T-cell (primary cell): ENCODE measurements around the gene MN1. TPM values are rescaled to one million over a fixed set of nuclear protein-coding genes. Genes with fewer than 3 reads are reported as not detected.

Experiments
- ATAC-seq, 4 experiments: fragments of 200-7000 bp in 3 of 4; fragments of 150-1000 bp in 1 of 4; cut with Tn5 transposase; replicated peaks in 1 of 4; 1 replicate in 3 of 4; 2 replicates in 1 of 4; pipeline ENCODE4 v1.10.0; 2021; ENCODE audit warnings: moderate library complexity in 3 of 4, mild to moderate bottlenecking in 2 of 4, moderate number of reproducible peaks in 1 of 4
- CTCF ChIA-PET, 2 donors: fragments of 300-600 bp; sonication (Branson Sonifier 250); formaldehyde crosslinking; loops; one replicate each; lab custom pipeline; 2022; ENCODE audit warnings: antibody characterized with exemption in 2 of 2; lab: Charles Lee
- POLR2A ChIA-PET, 2 donors: fragments of 300-600 bp; sonication (Branson Sonifier 250); formaldehyde crosslinking; loops; one replicate each; lab custom pipeline; 2022; ENCODE audit warnings: antibody characterized with exemption in 2 of 2; lab: Charles Lee
- DNase-seq, 35 experiments: peaks; one replicate each; pipeline versions ENCODE4 v3.0.0 to v3.0.0-alpha.2; 2013 to 2023
- H3K27ac ChIP-seq: one replicate; pipeline ENCODE4 v1.5.1; 2013; ENCODE audit warnings: low read length
- H3K27me3 ChIP-seq, 2 experiments: replicated peaks in 1 of 2; 1 replicate in 1 of 2; 2 replicates in 1 of 2; pipeline versions ENCODE4 v1.6.1 to v1.7.0; 2013; ENCODE audit warnings: low read length in 1 of 2, mixed read lengths in 1 of 2; ENCODE audit not compliant: control insufficient read depth in 2 of 2, insufficient read depth in 2 of 2; ENCODE audit errors: extremely low read depth in 1 of 2
- H3K36me3 ChIP-seq, 2 donors: 1 replicate in 1 of 2; 2 replicates in 1 of 2; pipeline versions ENCODE4 v1.6.1 to v1.7.0; 2013; ENCODE audit warnings: low read length in 1 of 2; ENCODE audit not compliant: control insufficient read depth in 2 of 2, insufficient read depth in 1 of 2; ENCODE audit errors: extremely low read depth in 1 of 2
- H3K4me1 ChIP-seq, 2 experiments: 1 replicate in 1 of 2; 2 replicates in 1 of 2; pipeline versions ENCODE4 v1.6.1 to v1.7.0; 2013; ENCODE audit warnings: low read length in 2 of 2, mixed read lengths in 1 of 2; ENCODE audit not compliant: insufficient read depth in 2 of 2, control insufficient read depth in 1 of 2; ENCODE audit errors: extremely low read depth in 1 of 2
- H3K4me3 ChIP-seq, 2 donors: 1 replicate in 1 of 2; 2 replicates in 1 of 2; pipeline versions ENCODE4 v1.5.1 to v1.7.0; 2013; ENCODE audit warnings: mild to moderate bottlenecking in 2 of 2, low read length in 1 of 2, moderate library complexity in 1 of 2; ENCODE audit not compliant: control insufficient read depth in 1 of 2; ENCODE audit errors: extremely low read depth in 1 of 2
- H3K9me3 ChIP-seq: 2 replicates; pipeline ENCODE4 v1.7.0; 2013
- H3K27ac Mint-ChIP-seq, 2 donors: one replicate each; pipeline ENCODE4 v1.8.0; 2020 to 2021; ENCODE audit warnings: mild to moderate bottlenecking in 2 of 2, mixed read lengths in 2 of 2
- H3K27me3 Mint-ChIP-seq, 2 donors: one replicate each; pipeline ENCODE4 v1.8.0; 2021 to 2022; ENCODE audit warnings: mixed read lengths in 2 of 2
- H3K36me3 Mint-ChIP-seq: one replicate; pipeline ENCODE4 v1.8.0; 2021; ENCODE audit warnings: mixed read lengths
- H3K4me1 Mint-ChIP-seq, 3 donors: one replicate each; pipeline ENCODE4 v1.8.0; 2020 to 2022; ENCODE audit warnings: mixed read lengths in 3 of 3, mild to moderate bottlenecking in 1 of 3
- H3K4me3 Mint-ChIP-seq, 3 donors: one replicate each; pipeline ENCODE4 v1.8.0; 2020 to 2022; ENCODE audit warnings: mild to moderate bottlenecking in 3 of 3, mixed read lengths in 3 of 3, moderate library complexity in 3 of 3
- H3K9me3 Mint-ChIP-seq, 3 donors: one replicate each; pipeline ENCODE4 v1.8.0; 2020 to 2022; ENCODE audit warnings: mixed read lengths in 3 of 3
- WGBS: methylation state at CpG from one replicate; pipeline ENCODE4 v1.1.5; 2013; ENCODE audit warnings: missing lambda C conversion rate; ENCODE audit not compliant: insufficient coverage; 5-methylcytosine and 5-hydroxymethylcytosine counted together
- total RNA-seq, 35 experiments: library from RNA in 6 of 35; stranded (reverse) in 6 of 35; fragments of 120-200 nt in 1 of 35; gene quantifications; one replicate each; pipeline versions ENCODE4 v1.2.1 to v1.2.4 and lab custom pipeline; 2013 to 2026

The MN1 gene
- total RNA-seq = under 1 TPM; 0.22 to 0.43 (median 0.32) TPM
- total RNA-seq (2013) = 0.07 TPM
- 0.06 to 2.3 (median 0.52) reads per million in 29 experiments for total RNA-seq (lab: John Stamatoyannopoulos, UW)

DNA sequence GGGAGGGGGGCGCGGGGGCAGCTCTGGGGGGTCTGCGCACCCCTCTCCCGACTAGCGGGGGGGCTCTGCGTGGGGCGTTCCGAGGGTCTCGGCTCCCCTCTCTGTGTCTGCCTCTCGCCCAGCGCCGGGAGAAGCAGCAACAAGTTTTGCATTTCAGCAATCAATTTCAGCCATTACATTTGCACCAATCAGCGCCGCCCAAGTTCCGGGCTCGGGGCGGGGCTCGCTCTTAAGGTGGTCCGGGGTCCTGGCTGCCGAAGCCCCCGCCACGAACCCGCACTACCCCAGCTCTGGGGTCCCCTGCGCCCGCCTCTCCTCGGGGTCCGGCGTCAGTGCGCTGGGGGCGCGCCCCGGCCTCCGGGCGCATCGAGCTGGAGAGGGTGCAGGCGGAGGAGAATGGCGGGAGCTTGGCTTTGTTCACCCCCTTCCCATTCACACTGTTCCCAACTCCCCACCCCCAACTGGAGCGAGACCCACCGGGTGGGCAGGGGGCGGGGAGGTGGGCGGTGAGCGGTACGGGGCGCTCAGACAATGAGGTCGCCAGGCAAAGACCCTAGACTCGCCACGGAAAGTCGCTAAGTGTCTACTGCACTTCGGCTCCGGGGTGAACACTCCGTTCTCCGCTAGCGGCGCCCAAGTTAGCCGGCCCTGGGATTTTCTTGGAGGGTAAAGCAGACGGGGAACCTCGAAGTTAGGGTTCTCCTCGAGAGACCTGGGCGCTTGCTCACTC, at the start of gene MN1:
Gene MN1, minus strand, starts transcription at position 141 of the 730 bp plus-strand sequence. CDS start 1,213 bp downstream, outside the sequence.
- H3K9me3 Mint-ChIP-seq = no peaks in the 10 kb centered on the region
- H3K4me1 Mint-ChIP-seq = peaks cover 11 to 22% (median 21%) of the 10 kb centered on the region in 3 donors
- no peaks in the 10 kb centered on the region for H3K9me3 ChIP-seq
- peaks cover 20 to 21% of the 10 kb centered on the region in 2 donors for H3K27me3 Mint-ChIP-seq
- peaks cover 2 to 25% of the 10 kb centered on the region in 2 experiments for H3K4me1 ChIP-seq
- H3K27ac ChIP-seq = no peak within 1 kb of the TSS
- CTCF ChIA-PET = no interaction called here
- DNase-seq = peak in 28 of 35 experiments; percentile 12 to 63 (median 33)
- H3K27ac Mint-ChIP-seq = no peak within 1 kb of the TSS
- H3K36me3 ChIP-seq = no peaks in the 10 kb centered on the region
- peaks cover 0 to 50% of the 10 kb centered on the region in 2 experiments for H3K27me3 ChIP-seq
- H3K4me3 Mint-ChIP-seq = peak within 1 kb of the TSS; percentile 84 to 87 (median 85)
- peak within 1 kb of the TSS; percentile 59 to 70 for H3K4me3 ChIP-seq
- under 1% methylated on average over 46 of the region's 59 CpGs for WGBS
- ATAC-seq = peak; percentile 74 to 83 (median 77)
- POLR2A ChIA-PET = no interaction called here
- no peaks in the 10 kb centered on the region for H3K36me3 Mint-ChIP-seq

DNA sequence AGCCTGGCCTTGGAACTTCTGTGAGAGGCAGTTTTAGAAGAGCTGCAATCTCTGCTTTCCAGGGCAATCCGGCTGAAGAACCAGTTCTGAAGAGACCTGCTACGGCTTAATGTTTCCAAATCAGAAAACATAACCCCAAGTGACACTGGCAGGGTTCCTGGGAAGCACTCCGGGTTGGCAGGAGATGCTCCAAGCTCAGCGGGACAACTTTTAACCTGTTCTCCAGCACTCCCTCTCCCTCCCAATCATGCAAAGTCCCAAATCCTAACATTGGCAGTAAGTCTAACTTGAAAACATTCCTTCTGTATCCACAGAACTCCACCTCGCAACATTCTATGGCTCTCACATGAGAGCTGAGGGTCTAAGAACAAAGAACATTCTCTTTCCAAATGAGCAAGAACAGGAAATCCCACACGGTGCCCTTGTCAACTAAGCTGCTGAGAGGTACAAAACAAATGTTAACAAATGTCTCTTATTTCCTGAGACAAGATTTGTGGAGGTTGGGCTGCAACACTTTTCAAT, 48.5 kb upstream of the MN1 start:
- H3K27ac ChIP-seq = no peak overlapping the region
- Mint-ChIP-seq H3K36me3 (peaks cover 63% of the 10 kb centered on the region), H3K4me1 (peaks cover 0 to 6% (median 0%) of the 10 kb centered on the region in 3 donors), H3K9me3 (no peaks in the 10 kb centered on the region), H3K27me3 (no peaks in the 10 kb centered on the region), H3K27ac (no peak overlapping the region), H3K4me3 (no peak overlapping the region)
- H3K9me3 ChIP-seq = no peaks in the 10 kb centered on the region
- no peaks in the 10 kb centered on the region for H3K27me3 ChIP-seq
- no peaks in the 10 kb centered on the region for H3K4me1 ChIP-seq
- ATAC-seq (no peak), DNase-seq (no peak)
- peaks cover 0 to 54% of the 10 kb centered on the region in 2 donors for H3K36me3 ChIP-seq
- ChIA-PET CTCF (no interaction called here), POLR2A (interaction anchor here in 1 of 2 donors (0.7 kb wide), 1 partner anchor 1465 kb away, joined by 23 read pairs; the partner anchor contains the start of gene RASL10A)
- 86% methylated on average over 5 of the region's 6 CpGs for WGBS
- H3K4me3 ChIP-seq = no peak overlapping the region

DNA sequence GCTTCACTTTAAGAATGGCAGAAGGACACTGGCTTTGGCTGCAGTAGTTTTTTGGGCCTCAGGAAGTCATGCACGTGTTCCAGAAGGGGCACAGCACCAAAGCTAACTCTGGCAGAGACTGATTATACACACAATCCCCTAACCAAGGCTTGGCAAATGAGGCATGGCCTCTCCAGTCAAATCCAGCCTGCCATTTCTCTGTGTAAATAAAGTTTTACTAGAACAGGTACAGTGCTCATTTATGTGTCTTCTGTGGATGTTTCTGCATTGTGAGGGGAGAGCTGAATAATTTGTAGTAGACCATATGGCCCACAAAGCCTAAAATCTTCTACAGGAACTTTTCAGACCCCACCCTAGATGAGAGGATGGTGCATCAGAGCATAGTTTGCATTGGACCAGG, 46.4 kb upstream of the MN1 start:
- ATAC-seq (no peak), DNase-seq (no peak)
- Histone ChIP-seq H3K9me3 (no peaks in the 10 kb centered on the region), H3K27me3 (no peaks in the 10 kb centered on the region), H3K36me3 (peaks cover 4 to 41% of the 10 kb centered on the region in 2 donors), H3K27ac (no peak overlapping the region), H3K4me3 (no peak overlapping the region), H3K4me1 (no peaks in the 10 kb centered on the region)
- Mint-ChIP-seq H3K9me3 (no peaks in the 10 kb centered on the region), H3K4me1 (peaks cover 0 to 2% (median 0%) of the 10 kb centered on the region in 3 donors), H3K36me3 (peaks cover 57% of the 10 kb centered on the region), H3K27me3 (no peaks in the 10 kb centered on the region), H3K4me3 (no peak overlapping the region), H3K27ac (peak overlapping the region in 1 of 2 donors; percentile 29)
- WGBS = no CpG with 5 or more reads among the region's 1 CpG
- ChIA-PET CTCF (interaction anchor here in 1 of 2 donors (0.7 kb wide), 1 partner anchor 1060 kb away, joined by 3 read pairs; no protein-coding TSS in a partner anchor), POLR2A (no interaction called here)

DNA sequence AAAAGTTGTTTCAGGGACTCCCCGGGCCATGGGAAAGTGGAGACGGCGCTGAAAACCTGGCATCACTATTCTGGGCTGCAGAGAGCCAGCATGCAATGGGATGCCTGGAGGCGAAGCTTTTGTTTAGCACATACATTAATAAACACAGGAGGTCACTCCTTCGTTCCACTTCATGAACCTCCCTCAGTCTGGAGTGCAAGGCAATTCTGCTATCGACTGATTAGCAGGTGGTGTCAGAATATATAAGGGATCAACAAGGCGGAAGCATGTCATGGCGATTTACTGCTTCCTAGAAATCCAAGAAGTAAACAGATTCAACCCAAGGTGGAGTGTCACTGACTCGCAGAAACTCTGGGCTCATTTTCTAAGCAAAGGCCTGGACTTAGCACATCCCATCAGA, 45.4 kb upstream of the MN1 start:
- Histone ChIP-seq H3K4me1 (no peaks in the 10 kb centered on the region), H3K27ac (no peak overlapping the region), H3K27me3 (no peaks in the 10 kb centered on the region), H3K4me3 (no peak overlapping the region), H3K9me3 (no peaks in the 10 kb centered on the region), H3K36me3 (peaks cover 4 to 31% of the 10 kb centered on the region in 2 donors)
- Mint-ChIP-seq H3K36me3 (peaks cover 61% of the 10 kb centered on the region), H3K4me1 (peaks cover 0 to 2% (median 0%) of the 10 kb centered on the region in 3 donors), H3K27ac (peak overlapping the region in 1 of 2 donors; percentile 13), H3K27me3 (no peaks in the 10 kb centered on the region), H3K9me3 (no peaks in the 10 kb centered on the region), H3K4me3 (no peak overlapping the region)
- DNase-seq (no peak), ATAC-seq (no peak)
- POLR2A ChIA-PET = no interaction called here
- CTCF ChIA-PET = no interaction called here
- WGBS = 100% methylated on average over 1 of the region's 9 CpGs

DNA sequence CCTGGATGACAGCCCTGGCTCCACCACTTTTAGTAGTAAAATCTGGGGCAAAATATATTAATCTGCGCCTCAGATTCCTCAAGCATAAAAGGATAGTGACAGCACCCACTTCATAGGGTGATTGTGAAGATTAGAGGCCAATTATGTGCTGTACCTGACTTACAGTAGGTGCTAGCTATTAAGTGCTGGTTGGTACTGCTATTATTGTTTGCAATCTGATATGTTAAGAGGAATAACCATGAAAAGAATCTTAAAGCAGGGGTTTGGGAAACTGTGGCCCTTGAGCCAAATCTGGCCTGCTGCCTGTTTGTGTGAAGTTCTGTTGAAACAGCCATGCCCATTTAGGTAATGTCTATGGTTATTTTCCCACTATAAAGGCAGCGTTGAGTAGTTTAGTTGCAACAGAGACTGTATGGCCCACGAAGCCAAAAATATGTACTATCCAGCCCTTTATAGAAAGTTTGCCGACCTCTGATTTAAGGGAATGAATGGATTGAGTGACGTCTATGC, 44.7 kb upstream of the MN1 start:
- Histone ChIP-seq H3K27ac (no peak overlapping the region), H3K27me3 (no peaks in the 10 kb centered on the region), H3K36me3 (peaks cover 4 to 25% of the 10 kb centered on the region in 2 donors), H3K4me1 (no peaks in the 10 kb centered on the region), H3K9me3 (no peaks in the 10 kb centered on the region), H3K4me3 (no peak overlapping the region)
- ChIA-PET CTCF (no interaction called here), POLR2A (no interaction called here)
- 100% methylated on average over 1 of the region's 5 CpGs for WGBS
- no peaks in the 10 kb centered on the region for H3K9me3 Mint-ChIP-seq
- DNase-seq = no peak
- H3K27me3 Mint-ChIP-seq = no peaks in the 10 kb centered on the region
- no peak overlapping the region for H3K27ac Mint-ChIP-seq
- peaks cover 62% of the 10 kb centered on the region for H3K36me3 Mint-ChIP-seq
- peaks cover 0 to 2% (median 0%) of the 10 kb centered on the region in 3 donors for H3K4me1 Mint-ChIP-seq
- ATAC-seq = no peak
- H3K4me3 Mint-ChIP-seq = no peak overlapping the region

DNA sequence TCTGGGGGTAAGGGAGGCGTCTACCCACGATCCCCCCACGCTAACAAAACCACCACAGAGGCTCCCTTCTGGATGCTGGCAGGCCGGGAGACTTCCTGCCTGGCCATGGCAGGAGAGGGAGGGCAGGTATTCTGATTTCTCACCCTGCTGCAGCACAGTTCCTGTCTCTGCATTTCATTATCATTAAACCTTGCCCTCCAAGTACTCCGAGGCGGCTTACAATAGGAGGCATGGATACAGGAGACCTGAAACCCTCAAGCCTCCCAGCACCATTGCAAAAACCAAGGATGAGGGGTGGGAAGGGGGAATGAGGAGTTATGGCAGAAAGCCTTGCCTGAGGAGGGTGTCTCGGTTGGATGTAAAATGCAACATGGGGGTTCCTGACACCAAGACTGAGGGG, 44.1 kb upstream of the MN1 start:
- Histone ChIP-seq H3K9me3 (no peaks in the 10 kb centered on the region), H3K27ac (no peak overlapping the region), H3K4me1 (no peaks in the 10 kb centered on the region), H3K27me3 (no peaks in the 10 kb centered on the region), H3K4me3 (no peak overlapping the region), H3K36me3 (peaks cover 4 to 19% of the 10 kb centered on the region in 2 donors)
- no peak for ATAC-seq
- Mint-ChIP-seq H3K9me3 (no peaks in the 10 kb centered on the region), H3K36me3 (peaks cover 59% of the 10 kb centered on the region), H3K4me1 (peaks cover 0 to 2% (median 0%) of the 10 kb centered on the region in 3 donors), H3K4me3 (no peak overlapping the region), H3K27me3 (no peaks in the 10 kb centered on the region), H3K27ac (no peak overlapping the region)
- 83% methylated on average over 1 of the region's 7 CpGs for WGBS
- no peak for DNase-seq
- POLR2A ChIA-PET = no interaction called here
- CTCF ChIA-PET = no interaction called here
